K562 (cell line): ENCODE measurements around the gene LRRC10B. TPM values are rescaled to one million over a fixed set of nuclear protein-coding genes. Genes with fewer than 3 reads are reported as not detected.
A peak's percentile ranks its signal among the peaks of the same experiment; 100 is the strongest.

Experiments used
- ATAC-seq: fragments of 200-7000 bp; cut with Tn5 transposase; 3 replicates; pipeline ENCODE4 v1.9.1; 2020; ENCODE audit warnings: moderate library complexity
- BruUV-seq: library from RNA; stranded (reverse); fragments of 400-500 nt; replicated peaks from 2 replicates; lab custom pipeline; 2021; lab: Mats Ljungman, UMichigan
- CTCF ChIA-PET: fragments of 300-600 bp; formaldehyde crosslinking; extraction: SDS; loops from one replicate; lab custom pipeline; 2021; ENCODE audit warnings: low intra/inter-chr PET ratio; lab: Yijun Ruan, JAX
- POLR2A ChIA-PET: fragments of 300-600, 350-650 bp; sonication (Branson Sonifier 250); formaldehyde crosslinking; extraction: SDS; loops from one replicate; lab custom pipeline; 2021; ENCODE audit warnings: antibody characterized with exemption, inconsistent platforms; lab: Yijun Ruan, JAX
- DNase-seq, 4 experiments: peaks; one replicate each; pipeline versions ENCODE4 v3.0.0 to v3.0.0-alpha.2; 2011 to 2018; ENCODE audit warnings: low spot score in 3 of 4, mixed read lengths in 3 of 4; ENCODE audit errors: extremely low read depth in 1 of 4
- FAIRE-seq: peaks from 2 replicates; lab custom pipeline; 2011; peaks lifted over from hg19 to GRCh38; lab: Jason Lieb, UNC
- H2AFZ ChIP-seq: 2 replicates; pipeline ENCODE4 v1.6.0; 2011; ENCODE audit warnings: low read depth, low read length, control low read depth, inconsistent platforms
- H3K27ac ChIP-seq: fragments of 200-600 bp; 3 replicates; pipeline ENCODE4 v1.8.0; 2011; ENCODE audit warnings: low read depth, mild to moderate bottlenecking, control low read depth, inconsistent platforms, low read length, moderate library complexity, mixed read lengths; ENCODE audit errors: extremely low read depth
- H3K27me3 ChIP-seq, 2 experiments: fragments of 300-600 bp in 1 of 2; 2 replicates in 1 of 2; 3 replicates in 1 of 2; pipeline versions ENCODE4 v1.6.0 to v1.8.0; 2011; ENCODE audit warnings: inconsistent platforms in 2 of 2, low read length in 2 of 2, mild to moderate bottlenecking in 1 of 2, mixed read lengths in 1 of 2, moderate library complexity in 1 of 2; ENCODE audit not compliant: control insufficient read depth in 2 of 2, insufficient read depth in 2 of 2
- H3K36me3 ChIP-seq: fragments of 300-600 bp; 3 replicates; pipeline ENCODE4 v1.8.0; 2011; ENCODE audit warnings: mild to moderate bottlenecking, low read length, inconsistent platforms; ENCODE audit not compliant: control insufficient read depth, insufficient read depth
- H3K4me1 ChIP-seq, 2 experiments: fragments of 200-600 bp in 1 of 2; replicated peaks in 1 of 2; 2 replicates in 1 of 2; 3 replicates in 1 of 2; pipeline versions ENCODE4 v1.5.1 to v1.8.0; 2011; ENCODE audit warnings: inconsistent platforms in 2 of 2, low read length in 2 of 2, mild to moderate bottlenecking in 1 of 2, mixed read lengths in 1 of 2, moderate library complexity in 1 of 2; ENCODE audit not compliant: control insufficient read depth in 2 of 2, insufficient read depth in 2 of 2
- H3K4me2 ChIP-seq: 2 replicates; pipeline ENCODE4 v1.6.1; 2011; ENCODE audit warnings: low read length, control low read depth, inconsistent platforms, mixed read lengths; ENCODE audit not compliant: insufficient read depth
- H3K4me3 ChIP-seq: fragments of 200-600 bp; sonication (generic), shearing (Covaris generic); 2 replicates; pipeline ENCODE4 v1.5.1; 2016; ENCODE audit warnings: control low read depth, inconsistent platforms
- H3K79me2 ChIP-seq: fragments of 200-600 bp; 3 replicates; pipeline ENCODE4 v1.8.0; 2011; ENCODE audit warnings: low read length, inconsistent platforms; ENCODE audit not compliant: control insufficient read depth, insufficient read depth
- H3K9ac ChIP-seq, 2 experiments: 2 replicates each; pipeline versions ENCODE4 v1.6.0 to v1.6.1; 2011; ENCODE audit warnings: low read depth in 2 of 2, low read length in 2 of 2, control low read depth in 1 of 2, inconsistent platforms in 1 of 2, mild to moderate bottlenecking in 1 of 2, mixed read lengths in 1 of 2; ENCODE audit not compliant: insufficient read depth in 1 of 2
- H3K9me1 ChIP-seq: one replicate; pipeline ENCODE4 v1.6.0; 2011; ENCODE audit warnings: inconsistent platforms, mild to moderate bottlenecking, low read length, moderate library complexity; ENCODE audit not compliant: control insufficient read depth, insufficient read depth
- H3K9me3 ChIP-seq: replicated peaks from 2 replicates; pipeline ENCODE4 v1.5.1; 2011; ENCODE audit warnings: low read depth, low read length, inconsistent platforms; ENCODE audit not compliant: control insufficient read depth, insufficient read depth
- H4K20me1 ChIP-seq: replicated peaks from 2 replicates; pipeline ENCODE4 v1.6.1; 2011; ENCODE audit warnings: low read length, inconsistent platforms, mixed read lengths; ENCODE audit not compliant: control insufficient read depth, insufficient read depth
- ATF1 ChIP-seq, 2 experiments: fragments of 450-650 bp in 1 of 2; IDR thresholded peaks; 2 replicates each; pipeline ENCODE4 v1.6.1; 2016; ENCODE audit warnings: missing compliant biosample characterization in 1 of 2, missing genetic modification characterization in 1 of 2
- CREM ChIP-seq: IDR thresholded peaks from 2 replicates; pipeline ENCODE4 v1.6.1; 2014; ENCODE audit warnings: antibody characterized with exemption, low read depth
- RREB1 ChIP-seq: fragments of 250-450 bp; sonication (Bioruptor Pico); IDR thresholded peaks from 2 replicates; pipeline ENCODE4 v1.4.0; 2020
- ZNF274 ChIP-seq: IDR thresholded peaks from 2 replicates; pipeline ENCODE4 v1.6.1; 2011; ENCODE audit warnings: low read depth, mild to moderate bottlenecking, low read length, moderate library complexity, borderline replicate concordance
- WGBS: fragments of 100-300 bp; shearing (Covaris generic); methylation state at CpG from one replicate; pipeline ENCODE4 v1.1.6; 2016; ENCODE audit warnings: low coverage, mixed read lengths; ENCODE audit not compliant: insufficient coverage; ENCODE audit errors: missing lambda C conversion rate; 5-methylcytosine and 5-hydroxymethylcytosine counted together
- in situ Hi-C: fragments of 300-500 bp; cut with MboI; formaldehyde crosslinking; loops from 4 replicates; pipeline ENCODE4 v1.15.0; 2018; ENCODE audit warnings: inconsistent platforms, mixed read lengths
- intact Hi-C: fragments of 100-400 bp; cut with micrococcal nuclease; formaldehyde crosslinking; loops from 2 replicates; pipeline ENCODE4 v1.14.2; 2022
- polyA plus RNA-seq, 8 experiments: library from polyadenylated mRNA; depleted of rRNA in 4 of 8; stranded (reverse) in 5 of 8; unstranded in 3 of 8; fragments of >200 nt; fragmentation: Nextera tagmentation in 2 of 8; fragmentation: Illumina TruSeq in 1 of 8; extraction: Ambion mirVana in 2 of 8; extraction: Trizol in 1 of 8; gene quantifications; 2 replicates each; pipeline versions ENCODE4 v1.2.1 to v1.2.3, GENCODE V29; 2011 to 2014; ENCODE audit warnings: inconsistent platforms in 1 of 8, missing spikeins in 1 of 8
- total RNA-seq, 7 experiments: library from RNA; depleted of rRNA in 6 of 7; stranded (reverse); fragments of >200 nt in 6 of 7; fragmentation: Illumina TruSeq in 2 of 7; extraction: Trizol in 2 of 7; gene quantifications; 2 replicates each; pipeline versions ENCODE4 v1.2.1 to v1.2.3, GENCODE V29; 2011 to 2021; ENCODE audit warnings: low replicate concordance in 1 of 7

The LRRC10B gene
- total and polyA plus RNA-seq, 9 of the 15 experiments (the other 6 are each of a cell fraction or from before 2014, with no cell fraction given) = 0.11 TPM; not detected in 8

- Histone ChIP-seq H3K9ac (no peak overlapping the region; a peak in 1 of 4 replicates), H3K9me3 (no peaks in the 10 kb centered on the region), H3K9me1 (no peaks in the 10 kb centered on the region), H3K27ac (no peak overlapping the region), H3K36me3 (no peaks in the 10 kb centered on the region), H3K4me2 (no peak overlapping the region), H3K79me2 (no peaks in the 10 kb centered on the region), H3K27me3 (peaks cover 11 to 85% of the 10 kb centered on the region in 2 experiments; a peak in 4 of 5 replicates), H4K20me1 (peaks cover 11% of the 10 kb centered on the region; the same call in 1 of the 2 replicates), H2AFZ (no peak overlapping the region), H3K4me3 (no peak overlapping the region), H3K4me1 (peaks cover 0 to 42% of the 10 kb centered on the region in 2 experiments; a peak in 4 of 5 replicates)
- in situ Hi-C loops (no loop called here), intact Hi-C loops (no loop called here)
- TF ChIP-seq ZNF274 = no peak
- no peak for TF ChIP-seq RREB1
- peak; percentile 59 for TF ChIP-seq CREM
- no peak for TF ChIP-seq ATF1 (CRISPR knock-in tag; IDR thresholded peaks at IDR 0.05)
- peak; percentile 59 for TF ChIP-seq ATF1 (tag; IDR thresholded peaks at IDR 0.05)
- WGBS = 2% methylated on average over 10 of the region's 12 CpGs
- ATAC-seq = no peak
- DNase-seq = no peak
- CTCF ChIA-PET = no interaction called here
- no TSS peak for BruUV-seq
- POLR2A ChIA-PET = interaction anchor here (1.0 kb wide), 2 partner anchors 9 to 12 kb away, joined by 3 to 4 read pairs; no protein-coding TSS in a partner anchor
- FAIRE-seq = no peak
These were observed 43.1 kb downstream of the LRRC10B start for GRCh38 chr11:61551634-61552033.
